SHP77 (cell line): ENCODE measurements around the gene IFI35.
"Not testable (repeated sequence)": the region's sequence is repeated elsewhere in the genome, so short reads cannot be mapped to it uniquely, and the experiment has no call there.

Experiments used
- DNase-seq, 2 experiments: peaks; one replicate each; lab custom pipeline; 2025; lab: John Stamatoyannopoulos, UW

IFI35 gene

GRCh38 chr17:43024407-43025289, 18.1 kb downstream of the IFI35 start, which contains the start of gene RND2:
Gene RND2 (plus strand): TSS chr17:43025231. CDS start chr17:43025348, 117 bp downstream.
- DNase-seq: peak; percentile 92 to 93

GRCh38 chr17:43025290-43025657, 18.7 kb downstream of the IFI35 start:
- DNase-seq: no peak

- DNase-seq: no peak
These were observed 19.4 kb downstream of the IFI35 start for GRCh38 chr17:43025766-43026537.

- DNase-seq: no peak
These were observed 20.0 kb downstream of the IFI35 start for GRCh38 chr17:43026595-43026994.

GRCh38 chr17:43027091-43028032, 20.8 kb downstream of the IFI35 start:
- no peak for DNase-seq

GRCh38 chr17:43028221-43028861, 21.8 kb downstream of the IFI35 start:
- no peak for DNase-seq

GRCh38 chr17:43030137-43030767, 23.7 kb downstream of the IFI35 start:
- no peak for DNase-seq

GRCh38 chr17:43031666-43032065, 25.1 kb downstream of the IFI35 start:
- DNase-seq: no peak

- DNase-seq: no peak
These were observed 27.6 kb downstream of the IFI35 start for GRCh38 chr17:43033948-43034881.

GRCh38 chr17:43034894-43035293, 28.3 kb downstream of the IFI35 start:
- no peak for DNase-seq

GRCh38 chr17:43039646-43040045, 33.1 kb downstream of the IFI35 start:
- no peak for DNase-seq

- DNase-seq: no peak
These were observed 34.1 kb downstream of the IFI35 start for GRCh38 chr17:43040655-43041054.

- no peak for DNase-seq
These were observed 35.5 kb downstream of the IFI35 start for GRCh38 chr17:43042025-43042628.

GRCh38 chr17:43043307-43043706, 36.7 kb downstream of the IFI35 start:
- DNase-seq: no peak

- DNase-seq: no peak
These were observed 37.4 kb downstream of the IFI35 start for GRCh38 chr17:43044024-43044423.

GRCh38 chr17:43051969-43052368, 45.4 kb downstream of the IFI35 start:
- no peak for DNase-seq

GRCh38 chr17:43053008-43053407, 46.4 kb downstream of the IFI35 start:
- not testable (repeated sequence) for DNase-seq

- no peak for DNase-seq
These were observed 49.5 kb downstream of the IFI35 start for GRCh38 chr17:43056051-43056450.

- no peak for DNase-seq
These were observed 56.5 kb downstream of the IFI35 start for GRCh38 chr17:43062984-43063638.
